Breast epithelium (tissue), 3 donors: Measurements from ENCODE around the gene TJAP1.

Experiments
- POLR2A ChIP-seq: fragments of 450-650 bp; IDR thresholded peaks from one replicate; pipeline ENCODE4 v1.6.1; 2016; ENCODE audit warnings: antibody characterized with exemption, mild to moderate bottlenecking, moderate library complexity
- TF ChIP-seq, protein P1 (sequence below), 3 donors: fragments of 450-650 bp; IDR thresholded peaks; one replicate each; pipeline ENCODE4 v1.5.1; 2016 to 2017; ENCODE audit warnings: antibody characterized with exemption in 3 of 3, mild to moderate bottlenecking in 3 of 3, moderate library complexity in 3 of 3

DNA sequence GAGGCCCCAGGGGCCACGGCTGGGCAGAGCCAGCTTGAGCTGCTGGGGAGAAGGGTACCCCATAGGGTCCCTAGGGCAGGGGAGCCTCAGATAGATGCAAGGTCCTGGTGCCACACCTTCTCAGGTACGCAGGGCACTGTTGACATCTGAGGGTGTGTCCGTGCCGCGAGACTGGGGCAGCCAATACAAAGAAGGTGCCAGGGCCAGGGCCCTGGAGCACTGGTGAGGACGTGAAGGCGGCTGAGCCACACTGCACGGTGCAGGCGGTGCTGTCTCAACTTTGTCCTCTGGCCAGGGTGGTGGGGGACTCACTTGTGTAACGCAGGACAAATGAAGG is 33.4 kb downstream of the TJAP1 start:
- no peak for TF ChIP-seq POLR2A
- TF ChIP-seq, protein P1, sequence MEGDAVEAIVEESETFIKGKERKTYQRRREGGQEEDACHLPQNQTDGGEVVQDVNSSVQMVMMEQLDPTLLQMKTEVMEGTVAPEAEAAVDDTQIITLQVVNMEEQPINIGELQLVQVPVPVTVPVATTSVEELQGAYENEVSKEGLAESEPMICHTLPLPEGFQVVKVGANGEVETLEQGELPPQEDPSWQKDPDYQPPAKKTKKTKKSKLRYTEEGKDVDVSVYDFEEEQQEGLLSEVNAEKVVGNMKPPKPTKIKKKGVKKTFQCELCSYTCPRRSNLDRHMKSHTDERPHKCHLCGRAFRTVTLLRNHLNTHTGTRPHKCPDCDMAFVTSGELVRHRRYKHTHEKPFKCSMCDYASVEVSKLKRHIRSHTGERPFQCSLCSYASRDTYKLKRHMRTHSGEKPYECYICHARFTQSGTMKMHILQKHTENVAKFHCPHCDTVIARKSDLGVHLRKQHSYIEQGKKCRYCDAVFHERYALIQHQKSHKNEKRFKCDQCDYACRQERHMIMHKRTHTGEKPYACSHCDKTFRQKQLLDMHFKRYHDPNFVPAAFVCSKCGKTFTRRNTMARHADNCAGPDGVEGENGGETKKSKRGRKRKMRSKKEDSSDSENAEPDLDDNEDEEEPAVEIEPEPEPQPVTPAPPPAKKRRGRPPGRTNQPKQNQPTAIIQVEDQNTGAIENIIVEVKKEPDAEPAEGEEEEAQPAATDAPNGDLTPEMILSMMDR (IDR thresholded peaks at IDR 0.05), result no peak
